Measurements from ENCODE around the gene SETX.
A peak's percentile ranks its signal among the peaks of the same experiment; 100 is the strongest.

Gene SETX

GRCh38 chr9:132240841-132241482 lies 113.8 kb downstream of the SETX start:
- peak; percentile 94 for DNase-seq (ENCODE audit: low spot score)

GRCh38 chr9:132239999-132240840 lies 114.6 kb downstream of the SETX start:
- DNase-seq (ENCODE audit: low spot score): no peak

GRCh38 chr9:132239518-132239917 lies 115.3 kb downstream of the SETX start:
- DNase-seq (ENCODE audit: low spot score): no peak

- DNase-seq (ENCODE audit: low spot score): no peak
Observed at GRCh38 chr9:132238992-132239391, 115.8 kb downstream of the SETX start.

GRCh38 chr9:132238026-132238972 lies 116.5 kb downstream of the SETX start:
- DNase-seq (ENCODE audit: low spot score): no peak

GRCh38 chr9:132237481-132237880 lies 117.3 kb downstream of the SETX start:
- no peak for DNase-seq (ENCODE audit: low spot score)

- DNase-seq (ENCODE audit: low spot score): no peak
Observed at GRCh38 chr9:132236662-132237311, 118.0 kb downstream of the SETX start.

- DNase-seq (ENCODE audit: low spot score): peak; percentile 69
Observed at GRCh38 chr9:132235894-132236661, 118.7 kb downstream of the SETX start.

- DNase-seq (ENCODE audit: low spot score): no peak
Observed at GRCh38 chr9:132235125-132235524, 119.7 kb downstream of the SETX start.

GRCh38 chr9:132234535-132234934 lies 120.3 kb downstream of the SETX start:
- no peak for DNase-seq (ENCODE audit: low spot score)

- DNase-seq (ENCODE audit: low spot score): no peak
Observed at GRCh38 chr9:132233138-132233537, 121.6 kb downstream of the SETX start.

GRCh38 chr9:132232522-132232921 lies 122.3 kb downstream of the SETX start:
- no peak for DNase-seq (ENCODE audit: low spot score)

- DNase-seq (ENCODE audit: low spot score): no peak
Observed at GRCh38 chr9:132231019-132231701, 123.6 kb downstream of the SETX start.

GRCh38 chr9:132230605-132231004 lies 124.2 kb downstream of the SETX start:
- no peak for DNase-seq (ENCODE audit: low spot score)

GRCh38 chr9:132228062-132228461 lies 126.7 kb downstream of the SETX start:
- DNase-seq (ENCODE audit: low spot score): no peak

- DNase-seq (ENCODE audit: low spot score): no peak
Observed at GRCh38 chr9:132226571-132227430, 128.0 kb downstream of the SETX start.

- no peak for DNase-seq (ENCODE audit: low spot score)
Observed at GRCh38 chr9:132224645-132225044, 130.1 kb downstream of the SETX start.

GRCh38 chr9:132221941-132222340 lies 132.8 kb downstream of the SETX start:
- DNase-seq (ENCODE audit: low spot score): no peak

- no peak for DNase-seq (ENCODE audit: low spot score)
Observed at GRCh38 chr9:132218208-132218607, 136.6 kb downstream of the SETX start.
